SHP77 (cell line): ENCODE data around the gene AKNA.

Source experiments
- DNase-seq, 2 experiments: peaks; one replicate each; lab custom pipeline; 2025; lab: John Stamatoyannopoulos, UW

AKNA gene

GRCh38 chr9:114396558-114397218 is 8.9 kb upstream of the AKNA start:
- no peak for DNase-seq

- DNase-seq: no peak
Measured at GRCh38 chr9:114395768-114396167, 8.0 kb upstream of the AKNA start.

- no peak for DNase-seq
Measured at GRCh38 chr9:114395334-114395617, 7.5 kb upstream of the AKNA start.

GRCh38 chr9:114394523-114395333 is 6.9 kb upstream of the AKNA start:
- DNase-seq: no peak

GRCh38 chr9:114392749-114393112 is 4.9 kb upstream of the AKNA start:
- DNase-seq: no peak

GRCh38 chr9:114390952-114391351 is 3.2 kb upstream of the AKNA start:
- DNase-seq: no peak

- no peak for DNase-seq
Measured at GRCh38 chr9:114389612-114390368, 2.0 kb upstream of the AKNA start.

GRCh38 chr9:114388764-114389375 is 1.1 kb upstream of the AKNA start:
- no peak for DNase-seq

- no peak for DNase-seq
Measured at GRCh38 chr9:114388357-114388682, 538 bp upstream of the AKNA start.

- no peak for DNase-seq
Measured at GRCh38 chr9:114386886-114387679, 699 bp downstream of the AKNA start.

GRCh38 chr9:114386361-114386885 is 1.4 kb downstream of the AKNA start:
- no peak for DNase-seq

GRCh38 chr9:114385397-114386181 is 2.2 kb downstream of the AKNA start:
- DNase-seq: no peak

- DNase-seq: no peak
Measured at GRCh38 chr9:114384836-114385396, 2.9 kb downstream of the AKNA start.

GRCh38 chr9:114384341-114384740 is 3.4 kb downstream of the AKNA start:
- DNase-seq: no peak

- no peak for DNase-seq
Measured at GRCh38 chr9:114383521-114384231, 4.1 kb downstream of the AKNA start.

- no peak for DNase-seq
Measured at GRCh38 chr9:114382699-114383520, 4.9 kb downstream of the AKNA start.

GRCh38 chr9:114378883-114379282 is 8.9 kb downstream of the AKNA start:
- DNase-seq: no peak

GRCh38 chr9:114378016-114378415 is 9.8 kb downstream of the AKNA start:
- DNase-seq: no peak
